A549 (cell line): ENCODE data around the gene TMEM266.

Source experiments
- CHD2 ChIP-seq: fragments of 150-350 bp; IDR thresholded peaks from 2 replicates; pipeline ENCODE4 v1.6.1; 2014; ENCODE audit warnings: low read length; ENCODE audit not compliant: partially characterized antibody
- CTCF ChIP-seq: fragments of >200 bp; sonication (Bioruptor Twin); formaldehyde crosslinking; IDR thresholded peaks from 3 replicates; pipeline ENCODE4 v1.5.1; 2016
- HDAC2 ChIP-seq: fragments of 200-600 bp; sonication (generic); IDR thresholded peaks from 2 replicates; pipeline ENCODE4 v1.6.1; 2016
- JUNB ChIP-seq: fragments of >200 bp; sonication (Bioruptor Twin); formaldehyde crosslinking; IDR thresholded peaks from 2 replicates; pipeline ENCODE4 v1.6.1; 2016
- KDM1A ChIP-seq: fragments of 200-600 bp; sonication (generic); IDR thresholded peaks from 2 replicates; pipeline ENCODE4 v1.6.1; 2016; ENCODE audit warnings: low read depth, mild to moderate bottlenecking
- TP53 ChIP-seq: fragments of 250-450 bp; sonication (Bioruptor Pico); IDR thresholded peaks from 2 replicates; pipeline ENCODE4 v1.5.0; 2021; ENCODE audit warnings: mild to moderate bottlenecking, moderate library complexity
- USF2 ChIP-seq: fragments of 450-650 bp; IDR thresholded peaks from 2 replicates; pipeline ENCODE4 v1.6.1; 2014; ENCODE audit warnings: antibody characterized with exemption
- ZFP36 ChIP-seq: fragments of 450-650 bp; IDR thresholded peaks from 2 replicates; pipeline ENCODE4 v1.6.1; 2014; ENCODE audit warnings: borderline replicate concordance; ENCODE audit not compliant: partially characterized antibody

GRCh38 chr15:76114561-76114960 is 54.8 kb downstream of the TMEM266 start:
- no peak for TF ChIP-seq CHD2
- no peak for TF ChIP-seq TP53 (CRISPR knock-in tag)
- TF ChIP-seq CTCF, result no peak
- TF ChIP-seq KDM1A, result no peak
- no peak for TF ChIP-seq USF2
- TF ChIP-seq ZFP36, result no peak
- no peak for TF ChIP-seq HDAC2
- no peak for TF ChIP-seq JUNB
